ENCODE measurements around the gene MITF.

Gene MITF

DNA sequence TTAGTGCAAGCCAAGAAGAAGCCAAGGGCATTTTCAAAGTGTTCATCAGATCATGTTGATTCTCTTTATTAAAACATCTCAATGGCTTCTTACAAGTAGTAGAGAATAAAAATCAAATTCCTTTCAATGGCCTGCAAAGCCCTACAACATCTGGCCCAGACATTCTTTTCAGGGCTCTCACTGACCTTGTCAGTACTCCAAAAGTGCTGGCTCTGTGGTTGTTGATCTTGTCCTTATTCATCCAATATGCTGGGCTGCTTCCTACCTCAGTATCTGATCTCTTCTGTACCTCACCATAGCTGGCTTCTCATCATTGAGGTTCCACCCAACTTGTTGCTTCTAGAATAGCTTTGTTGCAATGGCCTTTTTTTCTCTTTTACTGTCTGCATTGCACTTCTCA lies 186.2 kb downstream of the MITF start:
- DNase-seq, result no peak

DNA sequence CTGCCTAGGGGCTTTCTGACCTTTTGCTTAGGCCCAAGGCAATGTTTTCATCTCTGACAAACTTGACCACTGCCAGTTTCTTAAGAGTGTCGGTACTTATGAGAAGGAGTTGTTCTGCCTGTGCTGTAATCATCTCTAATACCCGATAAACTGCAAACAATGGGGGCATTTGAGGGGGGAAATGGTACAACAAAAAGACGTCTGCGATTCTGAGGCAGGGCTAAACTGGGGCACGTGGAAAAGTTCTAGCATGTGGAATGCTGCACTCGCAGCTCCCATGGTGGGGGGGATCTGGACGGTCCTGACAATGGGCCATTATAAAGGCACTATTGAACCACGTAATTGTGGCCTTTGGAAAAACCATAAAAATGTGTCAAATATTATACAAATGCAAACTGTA lies 187.1 kb downstream of the MITF start:
- no peak for DNase-seq

DNA sequence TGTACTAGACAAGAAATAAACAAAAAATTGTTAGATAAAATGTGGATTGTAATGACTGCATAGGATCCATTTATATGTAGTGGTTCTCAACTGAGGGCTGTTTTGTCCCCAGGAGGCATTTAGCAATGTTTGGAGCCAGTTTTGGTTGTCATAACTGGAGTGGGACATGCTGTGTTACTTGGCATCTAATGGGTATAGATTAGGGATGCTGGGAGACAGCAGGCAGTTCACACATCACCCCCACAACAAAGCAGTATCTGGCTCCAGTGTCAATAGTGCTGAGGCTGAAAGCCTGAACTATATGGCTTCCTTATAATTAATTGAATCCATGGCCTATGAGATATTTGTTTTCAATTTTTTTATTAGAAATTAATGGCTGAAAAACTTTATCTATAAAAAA lies 188.3 kb downstream of the MITF start:
- DNase-seq, result no peak

DNA sequence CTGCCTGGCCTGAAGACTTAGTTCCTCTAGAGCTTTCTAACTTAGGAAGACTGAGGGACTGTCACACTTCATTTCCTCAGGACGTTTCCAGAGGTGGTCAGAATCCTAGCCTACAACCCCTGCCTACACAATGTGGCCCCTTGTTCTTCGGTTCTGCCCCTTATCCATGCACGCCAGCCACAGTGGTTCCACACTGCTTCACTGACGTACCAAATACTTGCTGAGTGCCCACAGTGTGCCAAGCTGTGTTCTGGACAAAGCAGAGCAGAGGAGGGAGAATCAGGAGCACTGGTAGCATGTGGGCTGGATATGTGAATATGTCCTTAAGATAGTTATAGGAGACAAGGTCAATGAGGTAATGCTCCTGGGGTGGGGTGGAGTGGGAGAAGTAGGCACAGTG lies 189.8 kb downstream of the MITF start:
- no peak for DNase-seq

DNA sequence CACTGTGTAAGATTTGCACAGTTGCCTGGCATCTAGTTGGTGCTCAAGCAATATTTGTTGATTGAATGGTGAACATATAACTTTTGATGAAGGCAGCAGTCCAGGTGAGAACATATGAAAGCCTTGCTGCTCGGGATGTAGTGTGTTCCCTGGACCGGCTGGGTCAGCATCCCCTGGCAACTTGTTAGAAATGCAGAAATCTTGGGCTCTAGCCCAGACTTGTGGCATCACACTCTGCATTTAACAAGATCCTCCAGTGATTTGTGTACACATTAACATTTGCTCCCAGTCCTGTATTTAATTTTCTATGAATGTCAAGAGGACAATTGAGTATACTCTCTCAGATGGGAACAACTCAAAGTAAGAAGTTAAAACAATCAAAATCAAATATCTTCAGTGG lies 191.3 kb downstream of the MITF start:
- DNase-seq, result no peak

DNA sequence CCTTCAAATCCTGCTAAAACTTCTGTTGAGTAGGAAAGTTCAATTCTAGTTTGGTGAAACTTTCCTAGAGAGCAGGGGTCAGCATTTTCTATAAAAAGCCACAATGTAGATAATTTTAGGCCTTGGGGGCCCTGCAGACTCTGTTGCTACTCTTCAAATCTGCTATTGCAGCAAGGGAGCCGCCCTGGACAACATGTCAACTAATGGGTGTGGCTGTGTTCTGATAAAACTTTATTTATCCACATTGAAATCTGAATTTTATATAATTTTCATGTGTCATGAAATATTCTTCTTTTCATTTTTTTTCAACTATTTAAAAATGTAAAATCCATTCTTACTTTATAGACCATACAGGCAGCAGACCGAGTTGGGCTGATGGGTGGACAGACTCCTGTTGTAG lies 192.8 kb downstream of the MITF start:
- no peak for DNase-seq

GRCh38 chr3:69932501-69932900 lies 193.2 kb downstream of the MITF start:
- DNase-seq, result no peak

GRCh38 chr3:69934398-69934797 lies 195.1 kb downstream of the MITF start:
- DNase-seq, result no peak

GRCh38 chr3:69936266-69936665 lies 197.0 kb downstream of the MITF start:
- DNase-seq, result no peak

DNA sequence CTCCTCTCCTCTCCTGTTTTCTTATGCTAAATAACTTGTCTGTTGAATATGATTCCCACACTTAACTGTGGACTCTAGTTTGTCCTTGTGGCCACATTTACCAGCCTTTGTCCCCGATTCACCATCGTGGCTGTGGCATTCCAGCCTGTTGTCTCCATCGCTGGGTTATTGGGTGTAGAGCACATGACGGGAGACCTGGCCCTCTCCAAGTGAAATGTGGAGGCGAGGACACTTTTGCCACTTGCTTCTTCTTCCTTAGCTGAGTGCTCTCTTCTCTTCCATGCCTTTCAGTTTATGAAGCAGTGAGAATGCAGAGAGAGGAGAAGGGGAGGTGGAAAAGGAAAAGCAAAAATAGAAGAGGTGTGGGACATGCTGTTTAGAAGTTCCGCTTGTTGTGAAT lies 198.8 kb downstream of the MITF start:
- no peak for DNase-seq

DNA sequence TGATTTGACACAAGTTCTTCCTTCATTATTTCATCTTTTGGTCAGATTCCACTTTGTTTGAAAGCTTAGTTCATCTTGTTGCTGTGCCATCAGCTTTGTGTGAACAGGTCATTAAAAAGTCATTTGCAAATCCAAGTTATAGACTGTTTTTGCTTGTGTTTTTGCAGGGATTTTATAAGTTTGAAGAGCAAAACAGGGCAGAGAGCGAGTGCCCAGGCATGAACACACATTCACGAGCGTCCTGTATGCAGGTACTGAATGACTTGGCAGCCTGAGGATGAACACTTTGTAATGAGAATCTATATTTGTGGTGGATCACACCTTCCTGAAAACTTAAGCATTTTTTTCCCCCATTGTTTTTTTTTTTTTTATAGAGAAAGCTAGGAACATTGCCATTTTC lies 199.7 kb downstream of the MITF start:
- DNase-seq, result no peak

- no peak for DNase-seq
Measured at GRCh38 chr3:69941037-69941436, 201.8 kb downstream of the MITF start.

GRCh38 chr3:69941439-69942176 lies 202.3 kb downstream of the MITF start:
- no peak for DNase-seq

GRCh38 chr3:69944931-69945493 lies 205.7 kb downstream of the MITF start:
- no peak for DNase-seq

GRCh38 chr3:69948246-69948862 lies 209.1 kb downstream of the MITF start:
- DNase-seq, result no peak

- no peak for DNase-seq
Measured at GRCh38 chr3:69951616-69952015, 212.4 kb downstream of the MITF start.

- DNase-seq, result no peak
Measured at GRCh38 chr3:69959581-69959980, 220.3 kb downstream of the MITF start.

DNA sequence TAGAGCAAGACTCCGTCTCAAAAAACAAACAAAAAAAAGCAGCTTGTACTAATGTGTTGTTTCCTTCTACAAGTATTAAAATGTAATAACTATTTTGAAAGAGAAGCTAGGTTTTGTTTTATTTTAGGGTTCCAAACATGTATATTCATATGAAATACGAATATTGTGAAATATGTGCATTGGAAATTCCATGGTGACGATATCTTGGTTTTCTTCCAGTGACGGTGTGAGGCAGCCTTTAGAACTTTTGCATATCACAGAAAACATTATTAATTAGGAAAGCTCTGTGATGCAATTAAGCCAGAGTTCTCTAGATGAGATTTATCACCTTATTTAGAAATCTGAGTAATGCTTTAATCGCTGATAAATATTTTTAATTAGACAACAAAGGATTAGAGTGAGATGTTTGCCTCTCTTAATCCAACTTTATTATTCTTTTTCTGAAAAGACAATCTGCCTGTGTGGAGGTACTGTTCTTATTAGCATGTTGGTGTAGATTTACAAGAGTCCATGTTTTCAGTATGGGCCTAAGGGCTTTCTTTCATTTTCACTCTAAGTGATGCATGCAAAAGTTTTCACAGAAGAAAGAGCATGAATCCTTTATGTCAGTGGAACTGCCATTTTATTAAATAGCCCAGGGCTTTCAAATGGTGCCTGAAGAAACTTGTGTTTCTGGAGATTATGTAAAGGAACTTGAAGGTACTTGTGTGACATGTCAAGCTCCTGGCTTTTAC lies 222.6 kb downstream of the MITF start:
- no peak for DNase-seq

- DNase-seq, result no peak
Measured at GRCh38 chr3:69963643-69964042, 224.4 kb downstream of the MITF start.

- no peak for DNase-seq
Measured at GRCh38 chr3:69967156-69967555, 227.9 kb downstream of the MITF start.

DNA sequence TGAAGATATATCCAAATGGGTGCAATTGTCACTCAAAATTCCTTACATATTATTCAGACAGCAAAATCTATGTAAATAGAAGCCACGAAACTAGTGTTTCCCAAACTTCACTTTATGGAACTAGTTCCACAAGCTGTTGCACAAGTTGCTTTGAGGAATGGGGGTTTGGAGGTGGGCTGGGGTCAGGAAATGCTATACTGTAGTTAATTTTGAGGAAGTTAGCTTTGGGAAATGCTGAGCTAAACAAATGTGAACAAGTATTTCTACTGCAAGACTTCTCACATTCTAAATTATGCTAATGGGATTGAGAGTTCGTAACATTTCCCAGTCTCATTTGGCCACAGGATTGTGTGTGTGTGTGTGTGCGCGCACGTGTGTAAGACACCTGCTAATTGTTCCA lies 231.6 kb downstream of the MITF start:
- DNase-seq, result no peak

- DNase-seq, result no peak
Measured at GRCh38 chr3:69972672-69973071, 233.4 kb downstream of the MITF start.

DNA sequence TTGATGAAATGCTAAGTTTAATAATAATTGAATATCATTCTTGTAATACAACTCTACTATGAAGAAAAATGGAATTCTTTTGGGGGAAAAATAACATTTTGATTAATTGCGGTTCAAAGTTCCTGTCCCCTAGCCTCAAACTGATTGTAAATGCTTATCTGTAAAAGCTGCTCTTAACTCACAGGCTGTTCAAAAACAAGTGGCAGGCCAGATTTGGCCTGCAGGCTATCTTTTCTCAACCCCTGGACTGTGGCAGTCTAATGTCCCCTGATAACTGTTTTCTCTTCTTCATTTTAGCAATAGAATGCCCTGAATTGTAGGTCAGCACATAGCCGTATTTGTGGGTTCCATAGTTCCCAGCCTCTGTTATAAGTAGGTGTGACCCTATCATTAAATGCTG lies 236.8 kb downstream of the MITF start:
- no peak for DNase-seq
